Measurements from ENCODE around the gene LRRC25. TPM values are rescaled to one million over a fixed set of nuclear protein-coding genes. Genes with fewer than 3 reads are reported as not detected.

LRRC25 gene
- total RNA-seq, 1 experiment from 2014 or later, result 0.12 TPM

GRCh38 chr19:18415178-18415867, 17.9 kb upstream of the LRRC25 start (continued):
- TF ChIP-seq ZFX (IDR thresholded peaks at IDR 0.05) (0 out of 2 replicates have a peak, but pooled peaks have one; percentile 23), CBX3 (IDR thresholded peaks at IDR 0.05; ENCODE audit: low read depth) (no peak), RAD21 (IDR thresholded peaks at IDR 0.05; ENCODE audit: low read depth) (no peak), JUND (IDR thresholded peaks at IDR 0.05) (no peak), FOSL1 (IDR thresholded peaks at IDR 0.05; ENCODE audit: low read depth) (no peak)

GRCh38 chr19:18414504-18415177, 17.2 kb upstream of the LRRC25 start:
- ChIA-PET RAD21 (ENCODE audit: low non-redundant PET in 1 of 2, low total read pairs in 2 of 2, uncharacterized antibody in 2 of 2, unreplicated experiment in 2 of 2) (interaction anchor here in 1 of 2 experiments (0.8 kb wide), 1 partner anchor 297 kb away, joined by 3 read pairs; no protein-coding TSS in a partner anchor), CTCF (interaction anchor here (1.0 to 2.1 kb wide), 6 partner anchors 13 to 222 kb away, joined by 3 to 16 read pairs (median 4); partner anchors contain the start of genes LSM4 and MPV17L2), POLR2A (interaction anchor here (0.5 to 5.4 kb wide), 9 partner anchors 25 to 134 kb away, joined by 3 to 45 read pairs (median 4); partner anchors contain the start of genes GDF15, JUND and LSM4)
- Histone ChIP-seq H3K36me3 (ENCODE audit: control insufficient read depth in 1 of 2, insufficient read depth in 2 of 2, low read length in 2 of 2) (no peaks in the 10 kb centered on the region), H3K4me1 (ENCODE audit: control insufficient read depth in 1 of 2, insufficient read depth in 2 of 2, low read length in 2 of 2) (peaks cover 49 to 74% of the 10 kb centered on the region in 2 experiments), H3K9ac (ENCODE audit: low read length) (peak overlapping the region; percentile 96), H3K9me2 (ENCODE audit: insufficient read depth) (no peaks in the 10 kb centered on the region), H3K27ac (ENCODE audit: low read depth, low read length) (peak overlapping the region; percentile 98), H3K9me3 (ENCODE audit: control insufficient read depth in 1 of 2, insufficient read depth in 1 of 2, low read depth in 1 of 2, low read length in 2 of 2) (no peaks in the 10 kb centered on the region), H3K4me3 (replicated peaks in 1 of 2; ENCODE audit: low read depth in 1 of 2, low read length in 2 of 2) (peak overlapping the region; percentile 53 to 92), H3K27me3 (ENCODE audit: insufficient read depth, low read length) (no peaks in the 10 kb centered on the region), H3K4me2 (ENCODE audit: low read length) (peak overlapping the region; percentile 100), H4K20me1 (ENCODE audit: insufficient read depth) (no peaks in the 10 kb centered on the region), H3K79me2 (ENCODE audit: insufficient read depth, low read length) (peaks cover 3% of the 10 kb centered on the region; the same call in 1 of the 2 replicates), H2AFZ (ENCODE audit: low read depth, low read length, poor library complexity, severe bottlenecking) (no peak overlapping the region)
- no peak for ATAC-seq
- BruUV-seq (replicated peaks), result no TSS peak
- intact Hi-C loops (cut with micrococcal nuclease), result no loop called here
- no peak for DNase-seq (ENCODE audit: low read depth, low spot score)
- TF ChIP-seq POLR2AphosphoS5 (IDR thresholded peaks at IDR 0.05; ENCODE audit: low read depth, low read length), result peak; percentile 48; the same call in 1 of the 2 replicates
- no peak for TF ChIP-seq SP1 (IDR thresholded peaks at IDR 0.05; ENCODE audit: low read depth)
- TF ChIP-seq SRF (IDR thresholded peaks at IDR 0.05; ENCODE audit: low read depth), result no peak
- peak; percentile 14 for TF ChIP-seq POLR2A (IDR thresholded peaks at IDR 0.05; ENCODE audit: borderline replicate concordance, extremely low read depth, insufficient read depth, insufficient read length)
- no peak for TF ChIP-seq ZNF274 (IDR thresholded peaks at IDR 0.05; ENCODE audit: low read depth, low read length)
- no peak for TF ChIP-seq ZFX (IDR thresholded peaks at IDR 0.05)
- no peak for TF ChIP-seq REST (IDR thresholded peaks at IDR 0.05; ENCODE audit: low read depth)
- no peak for TF ChIP-seq ATF3 (IDR thresholded peaks at IDR 0.05)
- TF ChIP-seq EZH2 (IDR thresholded peaks at IDR 0.05), result no peak
